ENCODE measurements around the gene YARS1.
A peak's percentile ranks its signal among the peaks of the same experiment; 100 is the strongest.

Gene YARS1

DNA sequence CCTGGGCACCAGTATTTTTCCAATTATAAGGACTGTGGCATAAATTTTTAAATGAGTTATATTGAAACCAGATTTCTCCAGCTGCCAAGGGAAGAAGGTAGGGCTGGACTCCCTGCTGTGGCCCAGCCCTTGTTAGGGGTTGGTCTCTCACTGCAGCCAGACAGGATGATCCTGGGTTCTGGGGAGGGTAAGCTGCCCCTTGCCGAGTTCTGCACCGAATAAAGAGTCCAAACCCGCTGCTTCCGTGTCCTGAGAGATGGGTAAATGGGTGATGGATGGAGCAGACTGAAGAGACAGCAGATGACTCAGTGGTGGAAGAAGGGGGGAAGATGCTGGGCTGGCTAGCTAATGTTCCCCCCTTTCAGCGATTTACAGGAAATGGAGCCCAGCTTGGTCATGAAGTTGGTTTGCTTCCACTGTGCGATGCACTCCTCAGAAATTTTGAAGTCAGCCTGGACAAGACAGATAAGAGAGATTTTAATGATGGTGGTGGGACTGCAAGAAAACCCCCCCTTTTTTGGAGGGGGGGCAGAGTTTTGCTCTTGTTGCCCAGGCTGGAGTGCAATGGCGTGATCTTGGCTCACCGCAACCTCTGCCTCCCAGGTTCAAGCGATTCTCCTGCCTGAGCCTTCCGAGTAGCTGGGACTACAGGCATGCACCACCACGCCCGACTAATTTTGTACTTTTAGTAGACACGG is 41.4 kb downstream of the YARS1 start:
- DNase-seq: no peak

GRCh38 chr1:32774950-32775634 is 42.1 kb downstream of the YARS1 start:
- DNase-seq: no peak

GRCh38 chr1:32774464-32774808 is 42.7 kb downstream of the YARS1 start:
- no peak for DNase-seq

- DNase-seq: no peak
Observed at GRCh38 chr1:32773764-32774463, 43.2 kb downstream of the YARS1 start.

DNA sequence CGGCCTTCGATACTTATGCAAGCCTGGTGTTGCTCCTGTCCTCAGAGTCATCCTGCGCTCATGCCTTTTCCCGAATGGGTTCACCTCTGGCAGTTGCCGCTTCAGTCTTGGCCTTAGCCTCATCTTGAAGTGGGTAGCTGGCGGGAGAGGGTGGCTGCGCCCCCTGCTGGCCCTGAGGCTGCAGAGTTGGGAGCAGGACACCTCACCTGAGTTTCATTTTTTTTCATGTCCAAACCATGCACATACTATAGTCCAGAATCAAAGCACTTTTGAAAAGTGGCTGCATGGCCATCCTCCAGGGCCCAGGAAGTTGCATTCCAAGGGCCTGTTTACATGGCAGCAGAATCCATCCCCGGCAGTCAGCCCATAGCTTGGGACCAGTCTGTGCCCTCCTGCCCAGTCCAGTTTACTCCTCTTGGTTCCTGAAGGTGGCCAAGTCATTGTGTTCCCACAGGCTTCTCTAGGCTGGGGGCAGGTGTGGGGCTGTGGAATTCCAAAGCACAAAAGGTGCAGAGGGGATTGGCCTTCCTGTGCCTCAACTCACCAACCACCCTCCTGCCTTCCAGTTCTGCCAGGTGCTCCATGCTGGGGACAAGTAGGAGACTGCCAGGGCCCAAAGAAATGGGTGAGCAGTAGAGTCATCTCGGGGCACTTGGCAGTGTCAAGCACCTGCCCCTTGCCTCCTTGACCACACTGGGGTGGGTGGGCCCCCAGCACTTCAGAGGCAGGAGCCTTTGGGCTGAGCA is 44.0 kb downstream of the YARS1 start:
- DNase-seq: peak; percentile 43

- DNase-seq: no peak
Observed at GRCh38 chr1:32772281-32773017, 44.7 kb downstream of the YARS1 start.

DNA sequence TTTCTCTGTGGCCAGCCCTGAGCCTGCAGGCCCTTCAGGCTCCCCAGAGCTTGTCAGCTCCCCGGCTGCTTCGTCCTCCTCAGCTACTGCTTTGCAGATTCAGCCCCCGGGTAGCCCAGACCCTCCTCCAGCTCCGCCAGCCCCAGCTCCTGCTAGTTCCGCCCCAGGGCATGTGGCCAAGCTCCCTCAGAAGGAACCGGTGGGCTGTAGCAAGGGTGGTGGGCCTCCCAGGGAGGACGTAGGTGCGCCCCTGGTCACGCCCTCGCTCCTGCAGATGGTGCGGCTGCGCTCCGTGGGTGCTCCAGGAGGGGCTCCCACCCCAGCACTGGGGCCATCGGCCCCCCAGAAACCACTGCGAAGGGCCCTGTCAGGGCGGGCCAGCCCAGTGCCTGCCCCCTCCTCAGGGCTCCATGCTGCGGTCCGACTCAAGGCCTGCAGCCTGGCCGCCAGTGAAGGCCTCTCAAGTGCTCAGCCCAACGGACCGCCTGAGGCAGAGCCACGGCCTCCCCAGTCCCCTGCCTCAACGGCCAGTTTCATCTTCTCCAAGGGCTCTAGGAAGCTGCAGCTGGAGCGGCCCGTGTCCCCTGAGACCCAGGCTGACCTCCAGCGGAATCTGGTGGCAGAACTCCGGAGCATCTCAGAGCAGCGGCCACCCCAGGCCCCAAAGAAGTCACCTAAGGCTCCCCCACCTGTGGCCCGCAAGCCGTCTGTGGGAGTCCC is 45.4 kb downstream of the YARS1 start:
- no peak for DNase-seq

- DNase-seq: no peak
Observed at GRCh38 chr1:32770741-32771548, 46.2 kb downstream of the YARS1 start.

GRCh38 chr1:32770221-32770731 is 46.9 kb downstream of the YARS1 start:
- no peak for DNase-seq

DNA sequence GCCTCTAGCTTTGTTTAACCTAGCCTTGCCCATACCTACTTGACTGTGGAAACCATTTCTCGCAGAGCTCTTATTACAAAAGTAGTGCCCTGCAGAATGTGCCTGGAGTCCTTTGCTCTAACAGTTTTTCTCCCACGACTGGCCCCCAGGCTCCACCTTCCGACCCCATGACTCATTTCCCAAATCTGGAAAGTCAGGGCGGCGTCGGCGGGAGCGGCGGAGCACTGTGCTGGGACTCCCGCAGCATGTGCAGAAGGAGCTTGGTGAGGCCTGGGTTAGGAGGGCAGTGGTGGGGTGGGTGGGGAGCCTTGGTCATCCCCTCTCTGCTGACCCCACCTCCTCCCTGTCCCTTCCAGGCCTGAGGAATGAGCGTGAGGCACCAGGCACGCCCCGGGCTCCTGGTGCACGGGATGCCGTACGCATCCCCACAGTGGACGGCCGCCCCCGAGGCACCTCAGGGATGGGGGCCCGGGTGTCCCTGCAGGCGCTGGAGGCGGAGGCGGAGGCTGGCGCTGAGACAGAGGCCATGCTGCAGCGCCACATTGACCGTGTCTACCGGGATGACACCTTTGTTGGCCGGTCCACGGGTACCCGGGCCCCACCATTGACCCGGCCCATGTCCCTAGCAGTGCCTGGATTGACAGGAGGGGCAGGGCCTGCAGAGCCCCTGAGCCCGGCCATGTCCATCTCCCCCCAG is 47.5 kb downstream of the YARS1 start:
- DNase-seq: no peak

- DNase-seq: no peak
Observed at GRCh38 chr1:32768110-32768850, 48.9 kb downstream of the YARS1 start.

DNA sequence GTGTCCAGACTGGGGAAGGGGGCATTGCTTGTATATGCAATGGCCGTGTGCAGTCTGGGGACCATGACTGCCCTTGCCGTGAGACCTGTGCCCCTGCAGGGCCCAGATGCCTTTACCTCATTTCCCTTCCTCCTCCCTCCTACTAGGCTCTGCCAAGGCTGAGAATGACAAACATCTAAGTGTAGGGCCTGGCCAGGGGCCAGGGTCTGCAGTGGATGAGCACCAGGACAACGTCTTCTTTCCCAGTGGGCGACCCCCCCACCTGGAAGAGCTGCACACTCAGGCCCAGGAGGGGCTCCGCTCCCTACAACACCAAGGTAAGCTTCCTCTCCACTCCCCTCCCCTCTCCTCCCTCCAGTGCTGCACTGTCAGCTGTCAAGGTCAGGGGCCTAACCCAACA is 49.5 kb downstream of the YARS1 start:
- DNase-seq: no peak

GRCh38 chr1:32767156-32767555 is 50.0 kb downstream of the YARS1 start:
- DNase-seq: no peak

- DNase-seq: no peak
Observed at GRCh38 chr1:32766328-32766972, 50.7 kb downstream of the YARS1 start.

GRCh38 chr1:32765570-32766327 is 51.4 kb downstream of the YARS1 start:
- DNase-seq: no peak

DNA sequence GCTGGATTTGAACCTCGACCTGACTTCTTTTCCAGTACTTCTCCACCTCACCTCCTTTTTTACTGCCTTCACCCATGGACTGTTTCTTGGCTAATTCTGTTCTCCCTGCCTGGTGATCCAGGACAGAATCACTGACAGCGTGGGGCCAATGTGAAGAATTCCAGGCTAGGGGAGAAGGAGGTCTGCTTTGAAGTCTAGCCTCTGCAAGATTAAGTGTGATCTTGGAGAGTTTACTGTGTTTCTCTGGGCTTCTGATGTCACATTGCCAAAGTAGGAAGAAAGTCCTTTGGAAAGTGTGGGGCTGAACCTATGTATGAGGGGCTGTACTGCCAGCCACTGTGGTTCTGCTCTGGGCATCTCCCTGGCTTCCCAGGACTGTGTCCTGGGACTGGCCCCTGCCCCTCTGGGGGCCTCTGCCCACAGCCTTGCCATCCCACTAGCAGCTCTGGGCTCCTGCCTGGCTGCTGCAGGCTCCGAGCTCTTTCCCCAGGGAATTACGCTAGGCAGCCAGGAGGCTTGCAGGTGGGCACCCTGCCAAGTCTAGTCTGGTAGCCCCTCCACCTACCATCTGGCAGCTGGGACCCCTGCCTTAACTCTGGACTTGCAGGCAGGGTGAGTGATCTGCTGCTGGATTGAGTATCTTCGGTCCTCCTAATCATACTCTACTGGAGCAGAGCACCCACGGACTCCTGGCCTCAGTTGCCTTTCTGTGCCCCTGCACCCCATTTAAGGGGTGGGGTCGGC is 52.2 kb downstream of the YARS1 start:
- DNase-seq: no peak

DNA sequence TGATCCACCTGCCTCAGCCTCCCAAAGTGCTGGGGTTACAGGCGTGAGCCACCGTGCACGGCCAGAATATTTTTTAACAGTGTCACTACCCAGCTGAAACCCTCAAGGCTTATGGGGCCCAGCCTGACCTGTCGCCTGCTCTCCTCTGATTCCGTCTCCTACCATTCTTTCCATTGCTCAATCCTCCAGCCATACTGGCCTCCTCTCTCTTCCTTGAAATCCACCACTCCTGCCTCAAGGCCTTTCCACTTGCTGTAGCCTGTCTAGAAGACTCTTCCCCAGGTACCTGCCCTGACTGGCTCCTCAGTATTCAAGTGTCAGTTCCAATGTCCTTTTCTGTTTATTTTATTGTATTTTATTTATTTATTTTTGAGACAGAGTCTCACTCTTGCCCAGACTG is 53.9 kb downstream of the YARS1 start:
- no peak for DNase-seq

DNA sequence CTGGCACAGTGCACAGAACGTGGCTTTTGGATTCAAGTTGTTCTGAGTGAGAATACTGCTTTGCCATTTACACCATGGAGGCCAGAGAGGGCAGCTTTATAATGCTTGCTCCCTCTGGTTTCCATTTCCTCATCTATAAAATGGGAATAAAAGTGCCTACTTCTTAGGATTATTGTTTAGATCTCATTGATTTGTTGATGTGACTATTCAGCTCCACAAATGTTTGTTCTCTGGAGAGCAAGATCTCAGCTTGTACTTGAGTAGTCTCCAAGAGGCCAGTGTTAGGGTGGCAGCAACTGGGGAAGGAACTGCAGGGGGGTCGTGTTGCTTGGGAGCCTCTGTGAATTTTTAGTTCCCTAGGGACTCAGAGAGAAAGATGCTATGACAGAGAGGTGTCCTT is 55.2 kb downstream of the YARS1 start:
- DNase-seq: no peak

Measured in NCI-H146 (cell line).